ENCODE results near the gene CDK1.

CDK1 gene

DNA sequence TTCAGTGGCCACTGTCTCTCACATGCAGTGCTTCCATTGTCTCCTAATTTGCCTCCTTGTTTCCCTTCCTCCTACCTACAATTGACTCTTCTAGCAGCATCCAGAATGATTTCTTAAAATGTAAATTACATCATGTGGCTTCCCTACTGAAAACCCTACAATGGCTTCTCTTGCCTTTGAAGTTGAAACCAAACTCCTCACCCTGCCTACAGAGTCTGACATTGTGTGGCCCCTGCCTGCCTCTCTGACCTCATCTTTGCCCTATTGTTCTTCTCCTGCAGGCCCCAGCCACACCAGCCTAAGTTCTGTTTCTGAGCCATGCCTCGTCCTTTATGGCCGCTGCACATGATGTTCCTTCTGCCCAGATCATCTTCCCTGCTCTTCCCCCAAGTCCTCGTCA is 35.8 kb upstream of the CDK1 start:
- Mint-ChIP-seq H3K36me3 (ENCODE audit: low read depth) (no peaks in the 10 kb centered on the region), H3K4me1 (peaks cover 8% of the 10 kb centered on the region), H3K27me3 (ENCODE audit: low read depth, poor library complexity) (peaks cover 3% of the 10 kb centered on the region), H3K9me3 (no peaks in the 10 kb centered on the region), H3K4me3 (no peak overlapping the region), H3K27ac (no peak overlapping the region)
- TF ChIP-seq, protein P1, sequence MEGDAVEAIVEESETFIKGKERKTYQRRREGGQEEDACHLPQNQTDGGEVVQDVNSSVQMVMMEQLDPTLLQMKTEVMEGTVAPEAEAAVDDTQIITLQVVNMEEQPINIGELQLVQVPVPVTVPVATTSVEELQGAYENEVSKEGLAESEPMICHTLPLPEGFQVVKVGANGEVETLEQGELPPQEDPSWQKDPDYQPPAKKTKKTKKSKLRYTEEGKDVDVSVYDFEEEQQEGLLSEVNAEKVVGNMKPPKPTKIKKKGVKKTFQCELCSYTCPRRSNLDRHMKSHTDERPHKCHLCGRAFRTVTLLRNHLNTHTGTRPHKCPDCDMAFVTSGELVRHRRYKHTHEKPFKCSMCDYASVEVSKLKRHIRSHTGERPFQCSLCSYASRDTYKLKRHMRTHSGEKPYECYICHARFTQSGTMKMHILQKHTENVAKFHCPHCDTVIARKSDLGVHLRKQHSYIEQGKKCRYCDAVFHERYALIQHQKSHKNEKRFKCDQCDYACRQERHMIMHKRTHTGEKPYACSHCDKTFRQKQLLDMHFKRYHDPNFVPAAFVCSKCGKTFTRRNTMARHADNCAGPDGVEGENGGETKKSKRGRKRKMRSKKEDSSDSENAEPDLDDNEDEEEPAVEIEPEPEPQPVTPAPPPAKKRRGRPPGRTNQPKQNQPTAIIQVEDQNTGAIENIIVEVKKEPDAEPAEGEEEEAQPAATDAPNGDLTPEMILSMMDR (IDR thresholded peaks at IDR 0.05): no peak
- no peak for DNase-seq

DNA sequence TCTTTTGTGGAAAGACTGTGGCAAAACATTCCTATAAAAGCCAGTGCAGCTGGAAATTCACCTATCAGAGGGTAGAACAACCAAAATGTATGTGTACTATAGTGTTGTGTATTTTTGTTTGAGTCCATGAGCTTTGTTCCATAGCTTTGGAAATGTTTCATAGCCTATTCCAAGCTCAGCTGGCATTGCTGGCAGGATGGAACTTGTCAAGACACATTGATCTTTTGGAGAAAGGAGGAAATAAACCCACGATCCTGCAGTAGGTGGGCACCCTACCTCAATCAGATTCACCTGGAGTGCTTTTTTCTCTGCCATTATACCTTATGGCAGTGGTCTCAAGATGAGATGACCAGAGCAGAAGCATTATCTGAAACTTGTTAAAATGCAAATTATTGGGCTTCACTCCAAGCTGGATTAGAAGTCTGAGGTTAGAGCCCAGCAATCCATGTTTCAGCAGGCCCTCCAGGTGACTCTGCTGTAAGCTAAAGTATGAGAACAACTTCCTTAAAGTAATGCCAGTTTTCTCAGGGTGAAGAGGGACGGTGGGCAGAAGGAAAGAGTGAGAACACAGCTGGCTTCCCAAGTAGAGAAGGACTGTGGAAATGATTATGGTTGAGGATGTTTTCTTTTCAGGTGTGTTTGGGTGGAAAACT is 30.3 kb upstream of the CDK1 start:
- no peak overlapping the region for H3K27ac Mint-ChIP-seq
- H3K4me1 Mint-ChIP-seq: peaks cover 2% of the 10 kb centered on the region
- H3K27me3 Mint-ChIP-seq (ENCODE audit: low read depth, poor library complexity): peaks cover 7% of the 10 kb centered on the region
- H3K9me3 Mint-ChIP-seq: no peaks in the 10 kb centered on the region
- H3K4me3 Mint-ChIP-seq: no peak overlapping the region
- H3K36me3 Mint-ChIP-seq (ENCODE audit: low read depth): no peaks in the 10 kb centered on the region
- no peak for DNase-seq
- TF ChIP-seq, protein P1 (IDR thresholded peaks at IDR 0.05): no peak

- Mint-ChIP-seq H3K4me3 (no peak overlapping the region), H3K27ac (no peak overlapping the region), H3K27me3 (ENCODE audit: low read depth, poor library complexity) (peaks cover 9% of the 10 kb centered on the region), H3K4me1 (no peaks in the 10 kb centered on the region), H3K9me3 (no peaks in the 10 kb centered on the region), H3K36me3 (ENCODE audit: low read depth) (no peaks in the 10 kb centered on the region)
- no peak for DNase-seq
- TF ChIP-seq, protein P1 (IDR thresholded peaks at IDR 0.05): no peak
Observed at GRCh38 chr10:60753152-60753551, 25.1 kb upstream of the CDK1 start.

- Mint-ChIP-seq H3K4me1 (no peaks in the 10 kb centered on the region), H3K27ac (no peak overlapping the region), H3K9me3 (no peaks in the 10 kb centered on the region), H3K36me3 (ENCODE audit: low read depth) (no peaks in the 10 kb centered on the region), H3K27me3 (ENCODE audit: low read depth, poor library complexity) (peaks cover 9% of the 10 kb centered on the region), H3K4me3 (no peak overlapping the region)
- DNase-seq: no peak
- TF ChIP-seq, protein P1 (IDR thresholded peaks at IDR 0.05): no peak
Observed at GRCh38 chr10:60753817-60754216, 24.5 kb upstream of the CDK1 start.

DNA sequence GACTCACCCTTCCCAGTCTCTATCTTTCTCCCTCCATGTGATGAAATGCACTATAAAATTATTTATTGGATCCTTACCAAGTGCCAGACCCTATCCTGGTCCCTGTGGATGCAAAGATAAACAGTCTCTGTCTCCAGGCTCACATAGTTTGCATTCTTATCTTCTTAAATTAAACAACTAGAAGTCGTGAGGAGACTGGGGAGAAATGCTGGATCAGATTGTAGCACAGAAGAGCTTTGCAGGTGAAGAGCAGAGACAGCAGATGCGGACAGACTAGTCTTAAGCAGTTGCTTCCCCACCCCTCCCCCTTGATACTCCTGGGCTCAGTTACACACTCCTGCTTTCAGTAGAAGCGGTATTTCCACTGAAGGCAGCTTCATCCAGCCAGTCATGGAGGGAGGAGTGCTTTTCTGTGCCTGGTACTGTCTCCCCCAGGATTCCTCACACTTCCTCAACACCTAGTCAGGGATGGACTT is 20.8 kb upstream of the CDK1 start:
- no peaks in the 10 kb centered on the region for H3K9me3 Mint-ChIP-seq
- H3K4me1 Mint-ChIP-seq: no peaks in the 10 kb centered on the region
- no peak for DNase-seq
- H3K4me3 Mint-ChIP-seq: no peak overlapping the region
- no peaks in the 10 kb centered on the region for H3K36me3 Mint-ChIP-seq (ENCODE audit: low read depth)
- TF ChIP-seq, protein P1 (IDR thresholded peaks at IDR 0.05): no peak
- H3K27ac Mint-ChIP-seq: no peak overlapping the region
- peaks cover 5% of the 10 kb centered on the region for H3K27me3 Mint-ChIP-seq (ENCODE audit: low read depth, poor library complexity)

DNA sequence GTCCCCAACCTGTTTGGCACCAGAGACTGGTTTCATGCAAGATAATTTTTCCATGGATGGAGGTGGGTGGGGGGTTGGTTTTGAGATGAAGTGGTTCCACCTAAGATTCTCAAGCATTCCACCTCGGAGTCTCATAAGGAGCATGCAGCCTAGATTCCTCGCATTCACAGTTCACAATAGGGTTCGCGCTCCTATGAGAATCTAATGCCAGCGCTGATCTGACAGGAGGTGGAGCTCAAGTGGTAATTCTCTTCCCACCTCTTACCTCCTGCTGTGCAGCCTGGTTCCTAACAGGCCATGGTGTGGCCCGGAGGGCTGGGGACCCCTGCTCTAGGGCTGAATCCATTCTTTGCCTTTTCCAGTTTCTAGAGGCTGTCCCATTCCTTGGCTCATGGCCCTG is 19.1 kb upstream of the CDK1 start:
- TF ChIP-seq, protein P1 (IDR thresholded peaks at IDR 0.05): no peak
- H3K4me3 Mint-ChIP-seq: no peak overlapping the region
- H3K27me3 Mint-ChIP-seq (ENCODE audit: low read depth, poor library complexity): peaks cover 2% of the 10 kb centered on the region
- DNase-seq: no peak
- no peaks in the 10 kb centered on the region for H3K36me3 Mint-ChIP-seq (ENCODE audit: low read depth)
- H3K9me3 Mint-ChIP-seq: no peaks in the 10 kb centered on the region
- no peak overlapping the region for H3K27ac Mint-ChIP-seq
- no peaks in the 10 kb centered on the region for H3K4me1 Mint-ChIP-seq

All from nephron progenitor cell (in vitro differentiated cells).